Cardiac fibroblast (primary cell): ENCODE measurements around the gene MAP4K5.

Experiments
- DNase-seq, 2 donors: peaks; one replicate each; pipeline versions ENCODE4 v3.0.0 to v3.0.0-alpha.2; 2010; ENCODE audit warnings: low read depth in 2 of 2
- H3K4me3 ChIP-seq, 2 donors: replicated peaks in 1 of 2; 1 replicate in 1 of 2; 2 replicates in 1 of 2; pipeline ENCODE4 v1.5.1; 2011; ENCODE audit warnings: low read depth in 2 of 2, low read length in 2 of 2, mild to moderate bottlenecking in 2 of 2, moderate library complexity in 1 of 2
- TF ChIP-seq, protein P1 (sequence below): IDR thresholded peaks from one replicate; pipeline ENCODE4 v1.5.1; 2011; ENCODE audit warnings: low read depth, mild to moderate bottlenecking, low read length, inconsistent platforms

Gene MAP4K5

DNA sequence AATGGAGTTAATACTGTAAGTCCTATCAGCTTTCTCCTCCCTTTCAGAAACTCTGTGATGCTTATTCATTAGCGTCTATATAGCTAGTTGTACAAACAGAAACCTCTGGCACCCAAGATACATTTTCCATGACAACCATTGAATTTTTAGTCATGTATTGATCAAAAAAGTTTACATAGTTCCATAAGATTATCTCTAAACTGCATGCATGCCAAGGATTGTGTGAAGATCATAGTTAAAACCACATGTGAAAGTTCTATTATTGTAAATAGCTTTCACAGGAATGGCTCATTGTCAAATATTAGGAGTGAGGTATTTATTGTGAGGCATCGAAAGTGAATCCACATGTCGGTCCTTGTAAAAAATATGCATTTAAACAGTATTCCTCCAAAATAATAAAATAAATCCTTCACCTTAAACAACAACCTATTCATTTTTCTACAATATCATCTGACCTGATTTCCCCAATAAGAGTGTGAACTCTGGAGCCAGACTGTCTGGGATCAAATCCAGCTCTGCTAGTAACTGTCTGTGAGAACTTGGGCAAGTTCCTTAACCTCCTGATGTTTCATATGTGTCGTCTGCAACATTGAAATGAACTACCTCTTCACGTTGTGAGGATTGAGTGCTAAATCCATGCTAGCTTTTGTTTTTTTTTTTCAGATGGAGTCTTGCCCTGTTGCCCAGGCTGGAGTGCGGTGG, 125.1 kb downstream of the MAP4K5 start:
- no peak overlapping the region for H3K4me3 ChIP-seq
- TF ChIP-seq, protein P1, sequence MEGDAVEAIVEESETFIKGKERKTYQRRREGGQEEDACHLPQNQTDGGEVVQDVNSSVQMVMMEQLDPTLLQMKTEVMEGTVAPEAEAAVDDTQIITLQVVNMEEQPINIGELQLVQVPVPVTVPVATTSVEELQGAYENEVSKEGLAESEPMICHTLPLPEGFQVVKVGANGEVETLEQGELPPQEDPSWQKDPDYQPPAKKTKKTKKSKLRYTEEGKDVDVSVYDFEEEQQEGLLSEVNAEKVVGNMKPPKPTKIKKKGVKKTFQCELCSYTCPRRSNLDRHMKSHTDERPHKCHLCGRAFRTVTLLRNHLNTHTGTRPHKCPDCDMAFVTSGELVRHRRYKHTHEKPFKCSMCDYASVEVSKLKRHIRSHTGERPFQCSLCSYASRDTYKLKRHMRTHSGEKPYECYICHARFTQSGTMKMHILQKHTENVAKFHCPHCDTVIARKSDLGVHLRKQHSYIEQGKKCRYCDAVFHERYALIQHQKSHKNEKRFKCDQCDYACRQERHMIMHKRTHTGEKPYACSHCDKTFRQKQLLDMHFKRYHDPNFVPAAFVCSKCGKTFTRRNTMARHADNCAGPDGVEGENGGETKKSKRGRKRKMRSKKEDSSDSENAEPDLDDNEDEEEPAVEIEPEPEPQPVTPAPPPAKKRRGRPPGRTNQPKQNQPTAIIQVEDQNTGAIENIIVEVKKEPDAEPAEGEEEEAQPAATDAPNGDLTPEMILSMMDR, result no peak
- peak in 1 of 2 donors; percentile 41 for DNase-seq

- TF ChIP-seq, protein P1, result no peak
- peak in 1 of 2 donors; percentile 44 for DNase-seq
- no peak overlapping the region for H3K4me3 ChIP-seq
These were observed 128.9 kb downstream of the MAP4K5 start for GRCh38 chr14:50403419-50403818.

DNA sequence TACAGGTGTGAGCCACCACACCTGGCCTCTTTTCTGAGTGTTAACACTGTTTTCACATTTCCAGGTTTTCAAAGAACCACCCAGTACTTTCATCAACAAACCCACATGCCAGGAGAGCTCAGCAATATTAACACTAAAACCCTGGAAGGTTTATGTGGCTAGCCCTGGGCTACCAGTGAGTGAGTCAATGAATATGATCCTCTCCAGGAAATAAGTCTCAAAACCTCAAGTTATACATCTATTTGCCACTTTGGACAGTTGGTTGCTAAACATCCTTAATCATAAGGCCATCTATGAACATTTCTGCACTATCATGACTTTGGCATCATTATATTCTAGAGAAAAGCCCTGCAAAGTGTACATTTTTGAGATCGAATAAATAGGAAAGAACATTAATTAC, 129.4 kb downstream of the MAP4K5 start:
- TF ChIP-seq, protein P1, result no peak
- DNase-seq, result no peak
- no peak overlapping the region for H3K4me3 ChIP-seq

GRCh38 chr14:50400461-50400860, 131.9 kb downstream of the MAP4K5 start:
- H3K4me3 ChIP-seq, result no peak overlapping the region
- no peak for DNase-seq

DNA sequence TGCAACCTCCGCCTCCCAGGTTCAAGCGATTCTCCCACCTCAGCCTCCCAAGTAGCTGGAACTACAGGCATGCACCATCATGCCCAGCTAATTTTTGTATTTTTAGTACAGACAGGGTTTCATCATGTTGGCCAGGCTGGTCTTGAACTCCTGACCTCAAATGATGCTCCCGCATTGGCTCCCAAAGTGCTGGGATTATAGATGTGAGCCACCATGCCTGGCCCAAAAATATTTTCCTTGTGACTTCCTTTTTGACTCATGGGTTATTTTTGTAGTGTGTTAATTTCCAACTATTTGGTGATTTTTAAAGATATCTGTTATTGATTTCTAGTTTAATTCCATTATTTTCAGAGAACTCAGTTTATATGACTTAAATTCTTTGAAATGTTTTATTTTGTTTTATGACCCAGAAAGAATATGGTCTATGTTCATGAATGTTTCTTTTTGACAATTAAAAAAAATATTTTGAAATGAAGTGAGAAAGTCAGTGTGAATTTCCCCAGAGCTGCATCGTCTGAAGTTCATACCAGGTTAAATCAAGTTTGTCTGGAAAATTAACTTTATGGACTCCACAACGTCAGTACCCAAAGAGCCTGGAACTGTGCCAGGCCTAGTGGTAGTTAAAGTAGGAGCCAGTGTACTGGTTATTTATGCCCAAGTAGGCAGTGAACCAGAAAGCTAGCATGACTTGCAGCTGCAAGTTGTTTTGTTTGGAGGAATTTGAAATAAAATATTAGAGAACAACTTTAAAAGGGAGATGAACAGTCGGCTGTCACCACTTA, 132.9 kb downstream of the MAP4K5 start:
- no peak overlapping the region for H3K4me3 ChIP-seq
- peak; percentile 28 to 31 for DNase-seq
- TF ChIP-seq, protein P1, result no peak

More at GRCh38 chr14:50400461-50400860, 131.9 kb downstream of the MAP4K5 start:
- TF ChIP-seq, protein P1, result no peak

- H3K4me3 ChIP-seq, result no peak overlapping the region
- no peak for DNase-seq
- TF ChIP-seq, protein P1, result no peak
These were observed 134.2 kb downstream of the MAP4K5 start for GRCh38 chr14:50398189-50398580.
